ENCODE data around the gene PIAS4. TPM values are rescaled to one million over a fixed set of nuclear protein-coding genes. Genes with fewer than 3 reads are reported as not detected.

PIAS4 gene
- total and polyA plus RNA-seq, 9 of the 15 experiments (the other 6 are each of a cell fraction or from before 2014, with no cell fraction given): 0.27 to 34.9 (median 14.4) TPM

DNA sequence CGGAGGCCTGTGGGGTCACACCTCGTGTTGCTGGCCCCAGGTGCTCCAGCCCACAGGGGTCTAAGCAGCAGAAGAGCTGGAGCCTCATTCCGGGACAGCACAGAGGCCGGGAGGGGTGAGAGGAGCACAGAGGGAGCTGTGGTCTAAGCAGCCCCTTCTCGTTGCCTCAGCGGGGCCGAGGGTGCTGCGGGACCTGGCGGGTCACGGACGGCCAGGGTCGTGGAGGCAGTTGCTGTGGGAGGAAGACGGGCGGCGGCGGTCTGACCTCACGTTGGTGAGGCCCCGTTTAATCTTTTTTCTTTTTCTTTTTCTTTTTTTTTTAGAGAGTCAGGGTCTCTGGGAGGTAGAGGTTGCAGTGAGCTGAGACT is 21.7 kb downstream of the PIAS4 start:
- ATAC-seq (no peak), DNase-seq (ENCODE audit: extremely low read depth in 1 of 4, low spot score in 3 of 4) (no peak), FAIRE-seq (no peak)
- H3K9me1 ChIP-seq (ENCODE audit: control insufficient read depth, insufficient read depth, low read length): peaks cover 3% of the 10 kb centered on the region
- no peaks in the 10 kb centered on the region for H3K9me3 ChIP-seq (replicated peaks; ENCODE audit: control insufficient read depth, insufficient read depth, low read depth, low read length)
- peaks cover 53% of the 10 kb centered on the region; the same call in 2 of the 3 replicates for H3K36me3 ChIP-seq (ENCODE audit: control insufficient read depth, insufficient read depth, low read length)
- intact Hi-C loops (cut with micrococcal nuclease) (no loop called here), in situ Hi-C loops (cut with MboI) (no loop called here)
- no peak overlapping the region for H3K4me2 ChIP-seq (ENCODE audit: insufficient read depth, low read length)
- ChIA-PET POLR2A (interaction anchor here (0.6 to 0.8 kb wide), 2 partner anchors 22 to 23 kb away, joined by 3 read pairs; no protein-coding TSS in a partner anchor), CTCF (ENCODE audit: low intra/inter-chr PET ratio) (no interaction called here)
- WGBS (ENCODE audit: insufficient coverage, low coverage, missing lambda C conversion rate): 90% methylated on average over 5 of the region's 18 CpGs
- no peak overlapping the region for H3K4me3 ChIP-seq
- H3K4me1 ChIP-seq (replicated peaks in 1 of 2; ENCODE audit: control insufficient read depth in 2 of 2, insufficient read depth in 2 of 2, low read length in 2 of 2): peaks cover 0 to 39% of the 10 kb centered on the region in 2 experiments; a peak in 2 of 5 replicates
- H3K27me3 ChIP-seq (ENCODE audit: control insufficient read depth in 2 of 2, insufficient read depth in 2 of 2, low read length in 2 of 2): no peaks in the 10 kb centered on the region
- H3K9ac ChIP-seq (ENCODE audit: insufficient read depth in 1 of 2, low read depth in 2 of 2, low read length in 2 of 2): no peak overlapping the region
- H3K79me2 ChIP-seq (ENCODE audit: control insufficient read depth, insufficient read depth, low read length): no peaks in the 10 kb centered on the region
- no peak overlapping the region for H3K27ac ChIP-seq (ENCODE audit: extremely low read depth, low read depth, low read length)
- no TSS peak for BruUV-seq (replicated peaks)
- H2AFZ ChIP-seq (ENCODE audit: low read depth, low read length): no peak overlapping the region
- TF ChIP-seq HSF4 (CRISPR knock-in tag; IDR thresholded peaks at IDR 0.05; ENCODE audit: borderline replicate concordance) (no peak), RBM22 (IDR thresholded peaks at IDR 0.05; ENCODE audit: low read depth, low read length, poor library complexity, severe bottlenecking) (peak; percentile 8), BHLHE40 (IDR thresholded peaks at IDR 0.05; ENCODE audit: low read length) (no peak), POLR2G (IDR thresholded peaks at IDR 0.05; ENCODE audit: low read depth, low read length) (peak; percentile 44; the same call in 1 of the 2 replicates), REST (IDR thresholded peaks at IDR 0.05; ENCODE audit: borderline replicate concordance) (no peak), REST (CRISPR knock-in tag; IDR thresholded peaks at IDR 0.05; ENCODE audit: low read depth) (no peak), SRF (CRISPR knock-in tag; IDR thresholded peaks at IDR 0.05) (no peak), FOXP4 (CRISPR knock-in tag; IDR thresholded peaks at IDR 0.05; ENCODE audit: borderline replicate concordance) (no peak), PHF20 (IDR thresholded peaks at IDR 0.05; ENCODE audit: partially characterized antibody) (no peak), SRSF1 (IDR thresholded peaks at IDR 0.05; ENCODE audit: low read depth, low read length) (no peak), ZNF436 (CRISPR knock-in tag; IDR thresholded peaks at IDR 0.05) (no peak), CBX8 (IDR thresholded peaks at IDR 0.05; ENCODE audit: borderline replicate concordance, extremely low read depth, low read depth, low read length, poor library complexity, severe bottlenecking) (no peak), ZC3H8 (IDR thresholded peaks at IDR 0.05) (no peak)
- H4K20me1 ChIP-seq (replicated peaks; ENCODE audit: control insufficient read depth, insufficient read depth, low read length): no peaks in the 10 kb centered on the region; the same call in 1 of the 2 replicates
